Activated T-cell treated with anti-CD3 and anti-CD28 coated beads for 1 hour (primary cell): ENCODE data around the gene PROCA1.
"Not testable (repeated sequence)": the region's sequence is repeated elsewhere in the genome, so short reads cannot be mapped to it uniquely, and the experiment has no call there.

Source experiments
- DNase-seq: peaks from one replicate; pipeline ENCODE4 v3.0.0-alpha.2; 2020; ENCODE audit warnings: low read depth

Gene PROCA1

GRCh38 chr17:28669918-28670317 is 41.8 kb downstream of the PROCA1 start:
- DNase-seq, result no peak

- DNase-seq, result no peak
Observed at GRCh38 chr17:28667870-28668269, 43.8 kb downstream of the PROCA1 start.

- no peak for DNase-seq
Observed at GRCh38 chr17:28665994-28666393, 45.7 kb downstream of the PROCA1 start.

- DNase-seq, result no peak
Observed at GRCh38 chr17:28663723-28664122, 48.0 kb downstream of the PROCA1 start.

GRCh38 chr17:28662527-28662829 is 49.2 kb downstream of the PROCA1 start:
- no peak for DNase-seq

GRCh38 chr17:28661635-28662526 is 49.8 kb downstream of the PROCA1 start, which contains the start of the genes SDF2 and SUPT6H:
TSS of gene SDF2 (minus strand) at chr17:28661906. CDS start at chr17:28661876, 30 bp downstream.
TSS of gene SUPT6H (plus strand) at chr17:28662205. CDS start at chr17:28673402, 11,197 bp downstream.
- DNase-seq, result peak; percentile 90

GRCh38 chr17:28659497-28659881 is 52.2 kb downstream of the PROCA1 start:
- DNase-seq, result not testable (repeated sequence)

- not testable (repeated sequence) for DNase-seq
Observed at GRCh38 chr17:28658766-28659496, 52.8 kb downstream of the PROCA1 start.

GRCh38 chr17:28658342-28658741 is 53.3 kb downstream of the PROCA1 start:
- not testable (repeated sequence) for DNase-seq

GRCh38 chr17:28657756-28658155 is 53.9 kb downstream of the PROCA1 start:
- DNase-seq, result no peak

GRCh38 chr17:28655160-28655559 is 56.5 kb downstream of the PROCA1 start:
- no peak for DNase-seq
